K562 (cell line): ENCODE measurements around the gene NAPA. TPM values are rescaled to one million over a fixed set of nuclear protein-coding genes. Genes with fewer than 3 reads are reported as not detected.
A peak's percentile ranks its signal among the peaks of the same experiment; 100 is the strongest.

ENCODE experiments used
- BDP1 ChIP-seq: IDR thresholded peaks from 3 replicates; pipeline ENCODE4 v1.6.1; 2011; ENCODE audit not compliant: insufficient read length, insufficient read depth
- CBFA2T2 ChIP-seq: fragments of 450-650 bp; conservative IDR thresholded peaks from 2 replicates; pipeline ENCODE4 v1.6.1; 2017; ENCODE audit warnings: mild to moderate bottlenecking
- CHD1 ChIP-seq: fragments of 200-600 bp; sonication (generic); IDR thresholded peaks from one replicate; pipeline ENCODE4 v1.6.1; 2012; ENCODE audit warnings: mild to moderate bottlenecking, moderate library complexity, low read length, inconsistent platforms
- EHMT2 ChIP-seq: fragments of 450-650 bp; IDR thresholded peaks from 2 replicates; pipeline ENCODE4 v1.6.1; 2018; ENCODE audit warnings: antibody characterized with exemption
- ETS1 ChIP-seq: conservative IDR thresholded peaks from 2 replicates; pipeline ENCODE4 v1.6.1; 2011; ENCODE audit warnings: low read depth, mild to moderate bottlenecking, low read length; ENCODE audit not compliant: control insufficient read depth
- HDAC6 ChIP-seq: IDR thresholded peaks from 2 replicates; pipeline ENCODE4 v1.6.1; 2012; ENCODE audit warnings: low read depth, mild to moderate bottlenecking, control low read depth, inconsistent platforms, low read length, moderate library complexity
- KAT7 ChIP-seq: sonication (generic); formaldehyde crosslinking; IDR thresholded peaks from 2 replicates; pipeline ENCODE4 v1.8.0; 2022; ENCODE audit warnings: missing genetic modification reagents, mild to moderate bottlenecking, borderline replicate concordance
- KDM5B ChIP-seq: fragments of 200-600 bp; sonication (generic); IDR thresholded peaks from 2 replicates; pipeline ENCODE4 v1.6.1; 2012; ENCODE audit warnings: low read depth, mild to moderate bottlenecking, moderate library complexity, low read length, control low read depth, inconsistent platforms; ENCODE audit not compliant: insufficient replicate concordance
- MTA1 ChIP-seq: fragments of 450-650 bp; IDR thresholded peaks from 2 replicates; pipeline ENCODE4 v1.6.1; 2017; ENCODE audit warnings: borderline replicate concordance
- MYNN ChIP-seq, 2 experiments: sonication (generic); formaldehyde crosslinking in 1 of 2; IDR thresholded peaks; 2 replicates each; pipeline versions ENCODE4 v1.5.0 to v1.6.1; 2016 to 2020; ENCODE audit warnings: antibody characterized with exemption in 1 of 2, missing genetic modification reagents in 1 of 2
- NCOA1 ChIP-seq: fragments of 450-650 bp; IDR thresholded peaks from 2 replicates; pipeline ENCODE4 v1.6.1; 2016; ENCODE audit warnings: low read depth
- NCOA4 ChIP-seq: fragments of 450-650 bp; IDR thresholded peaks from 2 replicates; pipeline ENCODE4 v1.6.1; 2018; ENCODE audit warnings: mild to moderate bottlenecking; ENCODE audit not compliant: partially characterized antibody
- NELFE ChIP-seq: IDR thresholded peaks from 2 replicates; pipeline ENCODE4 v1.6.1; 2011; ENCODE audit warnings: mild to moderate bottlenecking; ENCODE audit not compliant: insufficient read depth, insufficient read length
- NEUROD1 ChIP-seq: fragments of 150-350 bp; IDR thresholded peaks from 2 replicates; pipeline ENCODE4 v1.6.1; 2014; ENCODE audit warnings: borderline replicate concordance, low read length, low read depth; ENCODE audit not compliant: partially characterized antibody
- NFIC ChIP-seq: fragments of 450-650 bp; IDR thresholded peaks from 2 replicates; pipeline ENCODE4 v1.6.1; 2017; ENCODE audit warnings: mild to moderate bottlenecking, inconsistent platforms
- NFYB ChIP-seq: IDR thresholded peaks from 2 replicates; pipeline ENCODE4 v1.6.1; 2011; ENCODE audit warnings: mild to moderate bottlenecking, moderate library complexity; ENCODE audit not compliant: insufficient read length; ENCODE audit errors: extremely low read depth
- PHB ChIP-seq: fragments of 250-450 bp; sonication (Bioruptor Pico); IDR thresholded peaks from 2 replicates; pipeline ENCODE4 v1.5.0; 2021
- POLR2B ChIP-seq: fragments of 450-650 bp; IDR thresholded peaks from 2 replicates; pipeline ENCODE4 v1.6.1; 2018; ENCODE audit warnings: low read depth; ENCODE audit not compliant: partially characterized antibody
- RNF2 ChIP-seq: sonication (generic); IDR thresholded peaks from 2 replicates; pipeline ENCODE4 v1.6.1; 2016
- SNIP1 ChIP-seq: fragments of 450-650 bp; IDR thresholded peaks from 2 replicates; pipeline ENCODE4 v1.7.1; 2017; ENCODE audit warnings: low read depth, mild to moderate bottlenecking
- SP2 ChIP-seq: IDR thresholded peaks from 2 replicates; pipeline ENCODE4 v1.6.1; 2011; ENCODE audit warnings: mild to moderate bottlenecking, low read depth, low read length, moderate library complexity; ENCODE audit not compliant: poor library complexity, severe bottlenecking; ENCODE audit errors: extremely low read depth
- SRSF3 ChIP-seq: fragments of 200-400 bp; formaldehyde crosslinking; IDR thresholded peaks from 2 replicates; pipeline ENCODE4 v1.6.1; 2016; ENCODE audit warnings: mild to moderate bottlenecking, low read length, moderate library complexity; ENCODE audit not compliant: insufficient read depth
- THRA ChIP-seq: fragments of 450-650 bp; IDR thresholded peaks from 2 replicates; pipeline ENCODE4 v1.6.1; 2017; ENCODE audit warnings: mild to moderate bottlenecking, moderate library complexity
- ZBTB49 ChIP-seq: sonication (generic); formaldehyde crosslinking; IDR thresholded peaks from 2 replicates; pipeline ENCODE4 v1.8.0; 2022; ENCODE audit warnings: missing genetic modification reagents, mild to moderate bottlenecking, borderline replicate concordance
- ZNF184 ChIP-seq: sonication (generic); formaldehyde crosslinking; IDR thresholded peaks from 2 replicates; pipeline ENCODE4 v1.5.0; 2020; ENCODE audit warnings: missing genetic modification reagents
- polyA plus RNA-seq, 8 experiments: library from polyadenylated mRNA; depleted of rRNA in 4 of 8; stranded (reverse) in 5 of 8; unstranded in 3 of 8; fragments of >200 nt; fragmentation: Nextera tagmentation in 2 of 8; fragmentation: Illumina TruSeq in 1 of 8; extraction: Ambion mirVana in 2 of 8; extraction: Trizol in 1 of 8; gene quantifications; 2 replicates each; pipeline versions ENCODE4 v1.2.1 to v1.2.3, GENCODE V29; 2011 to 2014; ENCODE audit warnings: inconsistent platforms in 1 of 8, missing spikeins in 1 of 8
- total RNA-seq, 7 experiments: library from RNA; depleted of rRNA in 6 of 7; stranded (reverse); fragments of >200 nt in 6 of 7; fragmentation: Illumina TruSeq in 2 of 7; extraction: Trizol in 2 of 7; gene quantifications; 2 replicates each; pipeline versions ENCODE4 v1.2.1 to v1.2.3, GENCODE V29; 2011 to 2021; ENCODE audit warnings: low replicate concordance in 1 of 7

NAPA gene
- total and polyA plus RNA-seq, 9 of the 15 experiments (the other 6 are each of a cell fraction or from before 2014, with no cell fraction given), result 5.4 to 98.6 (median 77.5) TPM

- TF ChIP-seq NFIC (peak; percentile 22; the same call in 1 of the 2 replicates), THRA (no peak), MTA1 (peak; percentile 82), BDP1 (no peak), SNIP1 (no peak), ETS1 (no peak), SP2 (no peak), NEUROD1 (no peak), KAT7 (CRISPR knock-in tag) (no peak), NCOA4 (no peak), ZNF184 (CRISPR knock-in tag) (no peak), RNF2 (no peak), KDM5B (no peak), NCOA1 (peak; percentile 49; the same call in 1 of the 2 replicates), SRSF3 (no peak), HDAC6 (no peak), NFYB (no peak), NELFE (no peak), PHB (CRISPR knock-in tag) (no peak), CHD1 (no peak), ZBTB49 (CRISPR knock-in tag) (no peak), MYNN (IDR thresholded peaks at IDR 0.05) (no peak), MYNN (CRISPR knock-in tag; IDR thresholded peaks at IDR 0.05) (no peak), EHMT2 (peak; percentile 76; the same call in 1 of the 2 replicates), POLR2B (peak; percentile 59), CBFA2T2 (no peak)
These were observed 68.1 kb downstream of the NAPA start (continued) for GRCh38 chr19:47446534-47447469.
